ENCODE data around the gene OR1J2.

- TF ChIP-seq POLR2A (IDR thresholded peaks at IDR 0.05): no peak
- TF ChIP-seq CTCF (IDR thresholded peaks at IDR 0.05): no peak
- no peak for TF ChIP-seq EP300 (IDR thresholded peaks at IDR 0.05)
Observed at GRCh38 chr9:122519376-122519775, 8.8 kb downstream of the OR1J2 start.
